ENCODE measurements around the gene DLL1.

DLL1 gene

GRCh38 chr6:170279426-170279825 lies 11.5 kb downstream of the DLL1 start:
- no peak overlapping the region for H3K4me3 ChIP-seq (ENCODE audit: low read length)
- H3K4me1 ChIP-seq (ENCODE audit: insufficient read depth, low read length) = no peaks in the 10 kb centered on the region
- H3K9me3 ChIP-seq (ENCODE audit: insufficient read depth, low read depth, low read length) = no peaks in the 10 kb centered on the region
- no peak overlapping the region for H3K27ac ChIP-seq (ENCODE audit: low read length)
- H3K27me3 ChIP-seq (ENCODE audit: insufficient read depth, low read length) = peaks cover 4% of the 10 kb centered on the region; the same call in 1 of the 2 replicates
- H3K9ac ChIP-seq (ENCODE audit: low read depth, low read length) = no peak overlapping the region
- H3K36me3 ChIP-seq (ENCODE audit: insufficient read depth, low read depth, low read length) = no peaks in the 10 kb centered on the region

GRCh38 chr6:170278743-170279094 lies 12.2 kb downstream of the DLL1 start:
- Histone ChIP-seq H3K36me3 (ENCODE audit: insufficient read depth, low read depth, low read length) (no peaks in the 10 kb centered on the region), H3K9ac (ENCODE audit: low read depth, low read length) (no peak overlapping the region), H3K4me3 (ENCODE audit: low read length) (no peak overlapping the region), H3K27me3 (ENCODE audit: insufficient read depth, low read length) (peaks cover 4% of the 10 kb centered on the region; the same call in 1 of the 2 replicates), H3K4me1 (ENCODE audit: insufficient read depth, low read length) (no peaks in the 10 kb centered on the region), H3K9me3 (ENCODE audit: insufficient read depth, low read depth, low read length) (no peaks in the 10 kb centered on the region), H3K27ac (ENCODE audit: low read length) (no peak overlapping the region)

DNA sequence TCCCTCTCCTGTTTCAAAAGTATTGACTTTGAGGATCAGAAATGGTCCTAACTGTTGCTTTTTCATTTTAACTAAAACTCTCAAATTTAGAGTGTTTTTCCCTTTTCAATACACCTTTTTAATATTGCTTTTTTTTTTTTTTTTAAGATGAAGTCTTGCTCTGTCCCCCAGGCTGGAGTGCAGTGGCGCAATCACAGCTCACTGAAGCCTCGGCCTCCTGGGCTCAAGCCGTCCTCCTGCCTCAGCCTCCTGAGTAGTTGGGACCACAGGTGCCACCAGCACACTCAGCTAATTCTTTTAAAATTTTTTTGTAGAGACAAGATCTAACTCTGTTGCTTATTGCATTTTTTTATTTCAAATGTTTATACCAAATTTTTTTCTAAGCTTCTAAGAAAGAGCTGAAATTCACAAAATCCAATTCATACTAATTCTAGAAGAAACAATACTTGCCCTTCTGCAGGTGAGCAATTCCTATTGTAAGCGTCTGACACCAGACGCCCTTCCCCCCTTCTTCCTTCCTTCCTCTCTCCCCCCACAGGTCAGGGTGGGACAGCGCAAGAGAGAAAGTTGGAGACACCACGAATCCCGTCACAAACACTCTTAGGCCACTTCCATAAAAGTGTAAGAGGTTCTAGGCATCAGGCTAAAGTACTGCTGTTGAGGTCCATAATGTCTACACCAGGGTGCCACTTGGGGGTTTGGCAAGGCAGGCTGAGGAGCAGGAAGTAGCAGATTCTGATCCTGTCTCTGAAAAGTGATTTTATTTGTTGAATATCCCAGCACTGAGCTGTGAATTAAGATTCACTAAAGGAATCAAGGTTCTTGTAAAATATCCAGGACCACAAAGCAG lies 12.8 kb downstream of the DLL1 start:
- Histone ChIP-seq H3K9me3 (ENCODE audit: insufficient read depth, low read depth, low read length) (no peaks in the 10 kb centered on the region), H3K27ac (ENCODE audit: low read length) (no peak overlapping the region), H3K27me3 (ENCODE audit: insufficient read depth, low read length) (peaks cover 4% of the 10 kb centered on the region; the same call in 1 of the 2 replicates), H3K4me1 (ENCODE audit: insufficient read depth, low read length) (no peaks in the 10 kb centered on the region), H3K36me3 (ENCODE audit: insufficient read depth, low read depth, low read length) (no peaks in the 10 kb centered on the region), H3K4me3 (ENCODE audit: low read length) (no peak overlapping the region), H3K9ac (ENCODE audit: low read depth, low read length) (no peak overlapping the region)

DNA sequence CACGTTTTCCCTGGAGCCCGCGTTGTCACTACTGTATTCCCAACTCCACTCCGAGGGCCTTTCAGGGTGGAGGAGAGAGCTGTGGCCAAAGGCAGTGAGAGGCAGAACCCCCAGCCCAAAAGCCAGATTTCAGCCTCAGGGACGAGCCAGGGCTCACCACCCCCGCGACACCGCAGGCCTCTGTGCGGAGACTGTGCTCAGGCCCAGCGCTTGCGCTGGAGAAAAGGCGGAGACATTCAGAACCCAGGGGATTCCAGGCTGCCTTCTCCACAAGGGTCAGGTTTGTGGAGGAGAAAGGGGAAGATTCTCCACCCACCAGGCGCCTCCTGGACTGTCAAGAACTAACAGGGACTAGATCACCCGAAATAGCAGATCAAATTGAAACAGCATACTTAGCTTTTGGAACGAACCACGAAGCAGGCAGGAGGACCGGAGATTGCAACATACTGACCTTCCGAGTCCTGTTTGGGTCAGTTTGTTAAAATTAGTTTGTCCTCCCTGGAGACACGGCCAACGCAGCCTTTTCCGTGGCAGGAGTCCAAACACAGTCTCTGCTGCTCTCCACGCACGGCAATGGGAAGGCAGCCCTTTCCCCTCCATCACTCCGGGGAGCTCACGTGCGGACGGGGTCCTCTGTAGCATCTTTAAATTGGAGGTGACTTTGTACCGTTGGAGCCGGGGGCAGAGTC lies 14.4 kb downstream of the DLL1 start:
- no peaks in the 10 kb centered on the region for H3K9me3 ChIP-seq (ENCODE audit: insufficient read depth, low read depth, low read length)
- no peak overlapping the region for H3K4me3 ChIP-seq (ENCODE audit: low read length)
- no peak overlapping the region for H3K27ac ChIP-seq (ENCODE audit: low read length)
- H3K27me3 ChIP-seq (ENCODE audit: insufficient read depth, low read length) = peaks cover 4% of the 10 kb centered on the region; the same call in 1 of the 2 replicates
- H3K36me3 ChIP-seq (ENCODE audit: insufficient read depth, low read depth, low read length) = no peaks in the 10 kb centered on the region
- H3K4me1 ChIP-seq (ENCODE audit: insufficient read depth, low read length) = no peaks in the 10 kb centered on the region
- H3K9ac ChIP-seq (ENCODE audit: low read depth, low read length) = no peak overlapping the region

GRCh38 chr6:170274713-170275560 lies 15.9 kb downstream of the DLL1 start:
- H3K27me3 ChIP-seq (ENCODE audit: insufficient read depth, low read length) = no peaks in the 10 kb centered on the region; the same call in 1 of the 2 replicates
- no peak overlapping the region for H3K4me3 ChIP-seq (ENCODE audit: low read length)
- H3K27ac ChIP-seq (ENCODE audit: low read length) = no peak overlapping the region
- peaks cover under 1% of the 10 kb centered on the region; the same call in 1 of the 2 replicates for H3K4me1 ChIP-seq (ENCODE audit: insufficient read depth, low read length)
- no peak overlapping the region for H3K9ac ChIP-seq (ENCODE audit: low read depth, low read length)
- H3K36me3 ChIP-seq (ENCODE audit: insufficient read depth, low read depth, low read length) = no peaks in the 10 kb centered on the region
- H3K9me3 ChIP-seq (ENCODE audit: insufficient read depth, low read depth, low read length) = no peaks in the 10 kb centered on the region

GRCh38 chr6:170273681-170274080 lies 17.2 kb downstream of the DLL1 start:
- Histone ChIP-seq H3K4me3 (ENCODE audit: low read length) (no peak overlapping the region), H3K36me3 (ENCODE audit: insufficient read depth, low read depth, low read length) (no peaks in the 10 kb centered on the region), H3K9ac (ENCODE audit: low read depth, low read length) (no peak overlapping the region), H3K27me3 (ENCODE audit: insufficient read depth, low read length) (no peaks in the 10 kb centered on the region; the same call in 1 of the 2 replicates), H3K27ac (ENCODE audit: low read length) (no peak overlapping the region), H3K4me1 (ENCODE audit: insufficient read depth, low read length) (peaks cover 6% of the 10 kb centered on the region; the same call in 1 of the 2 replicates), H3K9me3 (ENCODE audit: insufficient read depth, low read depth, low read length) (no peaks in the 10 kb centered on the region)

- Histone ChIP-seq H3K9ac (ENCODE audit: low read depth, low read length) (no peak overlapping the region), H3K27ac (ENCODE audit: low read length) (no peak overlapping the region), H3K36me3 (ENCODE audit: insufficient read depth, low read depth, low read length) (no peaks in the 10 kb centered on the region), H3K4me3 (ENCODE audit: low read length) (no peak overlapping the region), H3K27me3 (ENCODE audit: insufficient read depth, low read length) (no peaks in the 10 kb centered on the region; the same call in 1 of the 2 replicates), H3K9me3 (ENCODE audit: insufficient read depth, low read depth, low read length) (no peaks in the 10 kb centered on the region), H3K4me1 (ENCODE audit: insufficient read depth, low read length) (peaks cover 6% of the 10 kb centered on the region; the same call in 1 of the 2 replicates)
These were observed 17.7 kb downstream of the DLL1 start for GRCh38 chr6:170273191-170273590.

DNA sequence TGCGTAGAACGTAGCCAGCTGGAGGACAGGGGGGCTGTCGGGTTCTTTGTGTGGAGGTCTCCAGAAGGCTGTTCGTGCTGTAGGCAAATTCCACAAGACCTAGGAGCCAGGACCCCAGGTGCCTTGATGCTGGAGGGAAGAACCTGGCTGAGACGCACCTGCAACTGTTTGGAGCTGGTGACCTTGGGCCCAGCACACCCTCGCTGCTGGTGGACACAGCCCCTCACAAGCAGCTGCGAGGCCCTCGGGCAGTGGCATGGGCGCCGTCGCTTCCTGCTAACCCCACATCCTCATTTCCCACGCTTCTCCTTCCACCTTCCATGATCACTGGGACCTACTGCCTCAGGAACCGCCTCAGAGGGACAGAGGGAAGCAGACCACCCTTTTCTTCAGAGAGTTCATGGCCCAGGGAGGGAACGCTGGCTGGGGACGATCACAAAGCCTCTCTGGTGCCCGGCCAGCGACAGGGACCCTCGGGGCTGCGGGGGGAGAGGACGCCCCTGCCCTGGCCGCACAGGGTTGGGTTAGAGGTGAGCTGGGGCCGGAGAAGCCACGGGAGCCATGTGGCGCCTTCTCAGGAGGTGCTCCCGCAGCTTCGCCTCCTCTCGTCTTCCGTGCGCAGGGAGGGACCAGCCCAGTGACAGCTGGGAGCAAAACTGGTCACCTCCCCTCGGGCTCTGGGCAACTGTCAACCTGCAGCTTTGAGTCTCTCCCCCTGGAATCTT lies 18.4 kb downstream of the DLL1 start:
- no peak overlapping the region for H3K9ac ChIP-seq (ENCODE audit: low read depth, low read length)
- H3K4me1 ChIP-seq (ENCODE audit: insufficient read depth, low read length) = peaks cover 6% of the 10 kb centered on the region; the same call in 1 of the 2 replicates
- H3K4me3 ChIP-seq (ENCODE audit: low read length) = no peak overlapping the region
- H3K27me3 ChIP-seq (ENCODE audit: insufficient read depth, low read length) = no peaks in the 10 kb centered on the region; the same call in 1 of the 2 replicates
- no peak overlapping the region for H3K27ac ChIP-seq (ENCODE audit: low read length)
- no peaks in the 10 kb centered on the region for H3K9me3 ChIP-seq (ENCODE audit: insufficient read depth, low read depth, low read length)
- H3K36me3 ChIP-seq (ENCODE audit: insufficient read depth, low read depth, low read length) = no peaks in the 10 kb centered on the region

GRCh38 chr6:170271771-170272314 lies 19.0 kb downstream of the DLL1 start:
- Histone ChIP-seq H3K27ac (ENCODE audit: low read length) (no peak overlapping the region), H3K27me3 (ENCODE audit: insufficient read depth, low read length) (no peaks in the 10 kb centered on the region; the same call in 1 of the 2 replicates), H3K36me3 (ENCODE audit: insufficient read depth, low read depth, low read length) (no peaks in the 10 kb centered on the region), H3K4me1 (ENCODE audit: insufficient read depth, low read length) (peaks cover 6% of the 10 kb centered on the region; the same call in 1 of the 2 replicates), H3K4me3 (ENCODE audit: low read length) (no peak overlapping the region), H3K9me3 (ENCODE audit: insufficient read depth, low read depth, low read length) (no peaks in the 10 kb centered on the region), H3K9ac (ENCODE audit: low read depth, low read length) (no peak overlapping the region)

DNA sequence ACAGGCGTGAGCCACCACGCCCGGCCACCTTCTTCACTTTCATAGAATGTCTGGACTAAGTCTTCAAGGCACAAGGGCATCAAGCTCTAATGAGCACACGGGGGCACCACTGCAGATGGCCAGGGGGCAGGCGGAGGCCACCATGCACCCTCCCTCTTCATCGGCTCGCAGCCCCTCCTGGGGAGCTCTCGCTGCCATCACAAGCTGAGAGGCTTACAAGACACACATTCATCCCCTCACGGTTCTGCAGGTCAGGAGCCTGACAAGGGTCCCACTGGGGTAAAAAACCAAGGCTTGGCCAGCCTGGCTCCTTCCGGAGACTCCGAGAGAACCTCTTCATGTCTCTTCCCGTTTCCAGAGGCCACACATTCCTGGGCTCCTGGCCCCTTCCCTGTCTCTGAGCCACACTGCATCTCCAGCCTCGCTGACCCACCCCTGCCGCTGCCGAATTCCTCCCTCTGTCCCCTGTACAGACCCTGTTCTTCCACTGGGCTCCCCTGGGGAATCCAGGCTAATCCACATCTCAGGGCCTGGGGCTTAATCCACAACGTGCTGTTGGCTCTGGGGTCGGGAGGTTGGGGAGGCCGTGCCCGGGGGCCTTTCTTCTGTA lies 19.8 kb downstream of the DLL1 start:
- H3K9me3 ChIP-seq (ENCODE audit: insufficient read depth, low read depth, low read length) = no peaks in the 10 kb centered on the region
- no peak overlapping the region for H3K9ac ChIP-seq (ENCODE audit: low read depth, low read length)
- no peaks in the 10 kb centered on the region for H3K36me3 ChIP-seq (ENCODE audit: insufficient read depth, low read depth, low read length)
- no peaks in the 10 kb centered on the region; the same call in 1 of the 2 replicates for H3K27me3 ChIP-seq (ENCODE audit: insufficient read depth, low read length)
- no peak overlapping the region for H3K27ac ChIP-seq (ENCODE audit: low read length)
- H3K4me3 ChIP-seq (ENCODE audit: low read length) = no peak overlapping the region
- H3K4me1 ChIP-seq (ENCODE audit: insufficient read depth, low read length) = peaks cover 6% of the 10 kb centered on the region; the same call in 1 of the 2 replicates
